ENCODE results near the gene LCT.

The LCT gene

GRCh38 chr2:135745545-135745944 is 91.4 kb downstream of the LCT start:
- intact Hi-C loops (cut with DNase I), result no loop called here
- DNase-seq, result no peak

DNA sequence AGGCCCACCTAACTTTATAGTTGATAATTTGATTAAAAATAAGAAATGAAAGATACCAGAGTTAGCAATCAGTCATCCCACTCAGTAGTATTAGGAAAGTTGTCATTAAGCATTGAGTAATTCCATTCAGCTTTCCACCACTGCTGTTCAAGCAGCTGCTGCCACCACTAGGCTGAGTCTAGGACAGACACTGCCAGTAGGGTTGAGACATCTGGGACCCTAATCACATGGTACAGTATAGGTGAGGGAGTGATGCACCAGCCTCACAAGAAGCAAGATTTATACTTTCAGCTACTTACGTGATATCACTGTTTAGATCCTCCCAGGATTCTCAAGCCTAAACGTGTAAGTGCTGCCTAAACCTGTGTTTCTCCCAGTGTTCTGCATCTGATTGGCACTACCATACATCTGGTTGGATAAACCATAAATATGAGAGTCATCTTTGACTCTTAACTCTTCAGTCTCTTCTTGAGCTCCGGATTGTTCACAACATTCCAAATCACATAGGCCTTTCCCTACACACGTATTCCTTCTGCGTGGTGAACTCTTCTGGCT is 92.1 kb downstream of the LCT start:
- intact Hi-C loops (cut with DNase I), result loop anchor here (5.0 kb wide), 1 partner anchor 132 kb away; the partner anchor contains the start of gene MCM6
- DNase-seq, result no peak

DNA sequence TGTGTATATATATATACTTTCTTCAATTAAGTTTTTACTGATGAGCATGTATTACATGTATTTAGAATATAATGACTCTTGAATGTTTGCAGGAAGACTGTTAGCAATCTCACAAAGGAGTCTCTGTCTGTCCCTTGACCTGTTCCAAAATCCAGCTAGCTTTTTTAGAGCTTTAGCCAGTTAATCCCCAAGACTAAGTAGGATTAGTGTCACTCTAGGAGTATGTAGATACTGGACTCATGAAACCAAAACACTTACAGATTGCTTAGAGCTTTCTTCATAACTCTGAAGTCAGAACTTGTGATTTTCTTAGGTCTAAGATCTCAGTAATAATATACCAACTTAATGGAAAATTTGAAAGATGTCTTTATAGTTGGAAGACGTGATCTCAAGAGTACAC is 93.1 kb downstream of the LCT start:
- intact Hi-C loops (cut with DNase I), result loop anchor here (5.0 kb wide), 1 partner anchor 133 kb away; the partner anchor contains the start of gene MCM6
- no peak for DNase-seq

- DNase-seq, result peak in 6 of 10 donors; percentile 14 to 83 (median 25)
- intact Hi-C loops (cut with DNase I), result loop anchor here (5.0 kb wide), 1 partner anchor 135 kb away; the partner anchor contains the start of gene MCM6
These were observed 94.6 kb downstream of the LCT start for GRCh38 chr2:135742325-135742757.

DNA sequence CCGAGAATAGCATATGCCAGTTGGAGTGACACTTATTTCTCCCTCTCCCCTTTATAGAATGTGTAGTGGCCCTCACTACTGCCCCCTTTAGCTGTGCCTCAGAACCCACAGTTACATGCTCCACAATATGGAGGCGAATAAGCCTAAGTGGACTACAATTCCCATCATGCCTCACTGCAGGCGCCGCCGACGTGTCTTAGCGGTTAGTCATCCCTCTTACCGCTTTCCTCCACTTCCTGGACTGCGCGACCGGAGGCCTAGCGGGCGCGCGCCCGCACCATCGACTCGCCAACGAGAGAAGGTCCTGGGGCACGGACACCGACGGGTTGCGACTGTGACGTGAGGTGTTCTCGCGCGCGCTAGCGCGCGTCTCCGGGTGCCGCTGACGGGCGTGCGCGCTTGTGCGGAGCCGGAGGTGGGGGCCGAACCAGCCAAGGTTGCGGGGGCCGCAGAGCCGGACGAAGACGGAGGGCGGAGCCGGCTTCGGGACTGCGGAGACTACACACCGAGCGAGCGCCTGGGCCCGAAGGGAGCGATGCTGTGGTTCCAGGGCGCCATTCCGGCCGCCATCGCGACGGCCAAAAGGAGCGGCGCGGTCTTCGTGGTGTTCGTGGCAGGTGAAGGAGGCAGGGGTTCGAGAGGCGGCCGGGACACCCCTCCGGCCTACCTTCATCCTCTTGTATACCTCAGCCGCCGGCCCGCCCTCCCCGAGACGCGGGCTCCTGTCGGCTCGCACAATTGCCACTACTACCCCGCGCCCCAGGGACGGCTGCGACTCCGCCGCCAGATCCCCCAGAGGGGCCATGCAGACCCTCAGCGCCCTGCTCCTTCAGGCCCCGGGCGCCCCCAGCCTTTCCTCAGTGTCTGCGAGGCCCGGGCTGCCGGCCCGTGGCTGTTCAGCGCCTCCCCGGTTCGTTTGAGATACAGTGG is 95.3 kb downstream of the LCT start, which contains the start of gene UBXN4:
UBXN4 (plus strand) TSS at position 461 of the 930 bp plus-strand sequence; CDS start at position 536, 75 bp downstream.
- intact Hi-C loops (cut with DNase I), result loop anchor here (5.0 kb wide), 1 partner anchor 136 kb away; the partner anchor contains the start of gene MCM6

DNA sequence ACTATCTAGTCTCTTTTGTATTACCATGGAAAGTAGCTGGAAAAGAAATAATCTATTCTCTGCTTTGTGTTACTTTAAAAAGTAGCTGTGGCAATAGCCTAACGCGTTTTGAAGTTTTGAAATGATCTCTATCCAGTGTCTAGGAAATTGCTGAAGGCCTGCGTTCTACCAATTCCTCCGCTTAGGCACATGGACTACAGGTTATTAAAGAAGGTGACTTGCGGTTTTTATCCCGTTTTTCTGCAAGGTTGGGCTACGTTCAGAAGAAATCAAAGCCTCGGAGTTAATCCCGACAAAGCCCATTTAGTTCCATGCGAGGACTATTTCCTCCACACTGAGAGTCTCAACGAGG is 96.0 kb downstream of the LCT start:
- DNase-seq, result no peak
- intact Hi-C loops (cut with DNase I), result loop anchor here (5.0 kb wide), 1 partner anchor 136 kb away; the partner anchor contains the start of gene MCM6

More for the DNA sequence above, 95.3 kb downstream of the LCT start, which contains the start of gene UBXN4:
- DNase-seq, result peak; percentile 93 to 99 (median 98)

- intact Hi-C loops (cut with DNase I), result loop anchor here (5.0 kb wide), 1 partner anchor 137 kb away; the partner anchor contains the start of gene MCM6
- DNase-seq, result no peak
These were observed 96.8 kb downstream of the LCT start for GRCh38 chr2:135740206-135740605.

Data from posterior cingulate gyrus (tissue), 11 donors.